GM12872 (cell line): ENCODE data around the gene GNG12.

Experiments
- TF ChIP-seq, protein P1 (sequence below): IDR thresholded peaks from 3 replicates; pipeline ENCODE4 v1.5.1; 2011; ENCODE audit warnings: low read depth, mild to moderate bottlenecking, low read length, moderate library complexity; ENCODE audit not compliant: insufficient read depth

Gene GNG12

GRCh38 chr1:67814121-67814772, 19.0 kb downstream of the GNG12 start:
- TF ChIP-seq, protein P1, sequence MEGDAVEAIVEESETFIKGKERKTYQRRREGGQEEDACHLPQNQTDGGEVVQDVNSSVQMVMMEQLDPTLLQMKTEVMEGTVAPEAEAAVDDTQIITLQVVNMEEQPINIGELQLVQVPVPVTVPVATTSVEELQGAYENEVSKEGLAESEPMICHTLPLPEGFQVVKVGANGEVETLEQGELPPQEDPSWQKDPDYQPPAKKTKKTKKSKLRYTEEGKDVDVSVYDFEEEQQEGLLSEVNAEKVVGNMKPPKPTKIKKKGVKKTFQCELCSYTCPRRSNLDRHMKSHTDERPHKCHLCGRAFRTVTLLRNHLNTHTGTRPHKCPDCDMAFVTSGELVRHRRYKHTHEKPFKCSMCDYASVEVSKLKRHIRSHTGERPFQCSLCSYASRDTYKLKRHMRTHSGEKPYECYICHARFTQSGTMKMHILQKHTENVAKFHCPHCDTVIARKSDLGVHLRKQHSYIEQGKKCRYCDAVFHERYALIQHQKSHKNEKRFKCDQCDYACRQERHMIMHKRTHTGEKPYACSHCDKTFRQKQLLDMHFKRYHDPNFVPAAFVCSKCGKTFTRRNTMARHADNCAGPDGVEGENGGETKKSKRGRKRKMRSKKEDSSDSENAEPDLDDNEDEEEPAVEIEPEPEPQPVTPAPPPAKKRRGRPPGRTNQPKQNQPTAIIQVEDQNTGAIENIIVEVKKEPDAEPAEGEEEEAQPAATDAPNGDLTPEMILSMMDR = no peak

GRCh38 chr1:67812226-67812625, 21.0 kb downstream of the GNG12 start:
- TF ChIP-seq, protein P1 = no peak

GRCh38 chr1:67811781-67812180, 21.5 kb downstream of the GNG12 start:
- TF ChIP-seq, protein P1 = no peak

- TF ChIP-seq, protein P1 = no peak
Observed at GRCh38 chr1:67809887-67810286, 23.4 kb downstream of the GNG12 start.

DNA sequence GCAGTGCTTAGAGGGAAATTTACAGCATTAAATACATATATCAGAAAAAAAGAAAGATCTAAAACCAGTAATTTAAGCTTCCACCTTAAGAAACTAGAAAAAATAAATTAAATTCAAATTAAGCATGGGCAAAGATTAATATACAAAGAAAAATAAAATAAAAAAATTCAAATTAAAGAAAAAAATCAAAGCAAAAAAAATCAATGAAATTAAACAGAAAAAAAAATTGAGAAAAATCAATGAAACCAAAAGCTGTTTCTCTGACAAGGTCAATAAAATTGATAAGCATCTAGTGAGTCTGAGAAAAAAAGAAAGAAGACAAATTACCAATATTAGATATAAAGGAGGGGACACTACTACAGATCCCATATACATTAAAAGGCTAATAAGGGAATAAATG, 26.0 kb downstream of the GNG12 start:
- TF ChIP-seq, protein P1 = no peak

- TF ChIP-seq, protein P1 = no peak
Observed at GRCh38 chr1:67804710-67805109, 28.6 kb downstream of the GNG12 start.

GRCh38 chr1:67803380-67804279, 29.6 kb downstream of the GNG12 start:
- TF ChIP-seq, protein P1 = no peak
